Activated B cell treated with CpG ODN at 0.5 μM for 24 hours (primary cell): ENCODE results near the gene MTG1. TPM values are rescaled to one million over a fixed set of nuclear protein-coding genes. Genes with fewer than 3 reads are reported as not detected.
"Not testable (repeated sequence)": the region's sequence is repeated elsewhere in the genome, so short reads cannot be mapped to it uniquely, and the experiment has no call there.

Source experiments
- ATAC-seq: fragments of 200-7000 bp; cut with Tn5 transposase; one replicate; pipeline ENCODE4 v1.10.0; 2021; ENCODE audit warnings: low read depth, mild to moderate bottlenecking, moderate library complexity
- CTCF ChIA-PET: fragments of 350-600 bp; sonication (Branson Sonifier 250); formaldehyde crosslinking; loops from one replicate; lab custom pipeline; 2021; ENCODE audit warnings: antibody characterized with exemption; lab: Charles Lee
- POLR2A ChIA-PET: fragments of 350-600 bp; sonication (Branson Sonifier 250); formaldehyde crosslinking; loops from one replicate; lab custom pipeline; 2021; ENCODE audit warnings: antibody characterized with exemption; lab: Charles Lee
- DNase-seq: peaks from one replicate; pipeline ENCODE4 v3.0.0; 2022
- H3K27ac Mint-ChIP-seq: one replicate; pipeline ENCODE4 v1.8.0; 2020; ENCODE audit warnings: mixed read lengths
- H3K27me3 Mint-ChIP-seq: one replicate; pipeline ENCODE4 v1.8.0; 2021; ENCODE audit warnings: mixed read lengths
- H3K36me3 Mint-ChIP-seq: one replicate; pipeline ENCODE4 v1.8.0; 2021; ENCODE audit warnings: low read depth, mixed read lengths
- H3K4me1 Mint-ChIP-seq: one replicate; pipeline ENCODE4 v1.8.0; 2021; ENCODE audit warnings: mixed read lengths
- H3K4me3 Mint-ChIP-seq: one replicate; pipeline ENCODE4 v1.8.0; 2020; ENCODE audit warnings: mild to moderate bottlenecking, mixed read lengths
- H3K9me3 Mint-ChIP-seq: one replicate; pipeline ENCODE4 v1.8.0; 2020; ENCODE audit warnings: mixed read lengths
- CTCF ChIP-seq: fragments of 200-600 bp; IDR thresholded peaks from one replicate; pipeline ENCODE4 v1.8.0; 2022; ENCODE audit warnings: antibody characterized with exemption, mild to moderate bottlenecking
- intact Hi-C: fragments of 100-400 bp; cut with micrococcal nuclease; formaldehyde crosslinking; loops from one replicate; pipeline ENCODE4 v1.15.1; 2024
- total RNA-seq: library from RNA; stranded (reverse); gene quantifications from 2 replicates; pipeline ENCODE4 v1.2.3, GENCODE V29; 2022

MTG1 gene
- total RNA-seq, 1 donor from 2014 or later: 83.1 TPM

DNA sequence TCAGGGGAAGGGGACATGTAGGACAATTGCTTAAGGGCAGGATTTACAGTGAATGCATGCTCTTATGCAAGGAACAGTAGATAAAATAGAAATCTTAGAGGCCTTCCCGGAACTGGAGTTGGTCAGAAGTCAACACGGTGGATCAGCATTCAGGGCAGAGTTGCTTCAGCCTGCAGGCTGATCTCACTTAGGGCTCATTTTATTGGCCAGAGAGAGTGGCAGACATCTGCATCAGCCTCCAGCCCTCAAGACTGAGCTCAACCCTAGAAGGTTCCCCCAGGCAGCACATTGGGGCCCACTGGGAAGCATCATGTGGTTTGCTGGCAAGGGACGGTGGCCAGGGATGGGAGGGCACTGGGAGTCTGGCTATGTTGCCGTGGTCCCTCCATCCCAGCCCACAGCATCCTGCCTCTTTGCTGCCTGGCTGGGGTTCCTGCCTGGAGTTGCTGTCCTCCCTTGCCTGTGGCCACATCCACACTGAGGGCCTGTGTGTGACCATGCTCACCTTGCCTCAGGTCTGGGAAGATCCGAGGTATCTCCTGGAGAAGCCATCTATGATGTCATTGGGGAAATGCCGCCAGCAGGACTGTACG, 72.8 kb downstream of the MTG1 start:
- no peak for DNase-seq
- ChIA-PET CTCF (no interaction called here), POLR2A (no interaction called here)
- H3K4me1 Mint-ChIP-seq: no peaks in the 10 kb centered on the region
- no peaks in the 10 kb centered on the region for H3K27me3 Mint-ChIP-seq
- TF ChIP-seq CTCF: no peak
- intact Hi-C loops: no loop called here
- peaks cover 4% of the 10 kb centered on the region for H3K9me3 Mint-ChIP-seq
- no peak overlapping the region for H3K27ac Mint-ChIP-seq
- no peak for ATAC-seq
- peaks cover 12% of the 10 kb centered on the region for H3K36me3 Mint-ChIP-seq
- no peak overlapping the region for H3K4me3 Mint-ChIP-seq

DNA sequence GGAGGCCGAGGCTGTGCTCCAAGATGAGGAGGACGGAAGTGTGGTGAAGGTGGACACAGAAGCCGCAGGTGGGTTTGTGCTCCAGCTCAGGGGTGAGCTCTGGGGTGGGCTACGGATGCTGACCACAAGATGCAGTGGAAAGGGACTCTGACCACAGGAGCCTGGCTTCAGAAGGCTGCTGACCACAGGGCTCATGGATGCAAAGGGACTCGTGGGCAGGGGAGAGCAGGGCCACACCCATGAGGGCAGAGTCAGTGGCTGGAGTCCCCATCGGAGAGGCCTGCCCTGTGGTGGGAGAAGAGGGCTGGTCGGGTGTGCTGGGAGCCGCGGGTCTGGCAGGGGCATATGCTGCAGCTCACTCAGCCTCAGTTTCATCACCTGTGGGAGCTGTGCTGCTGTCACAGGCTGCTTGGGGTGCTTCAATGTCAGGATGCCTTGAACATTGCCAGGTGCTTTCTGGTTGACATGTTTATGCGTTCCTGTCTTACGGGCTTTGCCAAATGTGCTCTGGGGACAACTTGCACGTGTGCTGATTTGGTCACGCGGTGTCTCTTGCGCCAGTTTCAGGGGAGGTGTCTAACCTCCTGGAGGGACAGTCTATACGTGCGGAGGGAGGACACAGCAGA, 73.4 kb downstream of the MTG1 start:
- Mint-ChIP-seq H3K9me3 (peaks cover 4% of the 10 kb centered on the region), H3K27me3 (no peaks in the 10 kb centered on the region), H3K27ac (no peak overlapping the region), H3K4me3 (no peak overlapping the region), H3K36me3 (peaks cover 12% of the 10 kb centered on the region), H3K4me1 (no peaks in the 10 kb centered on the region)
- intact Hi-C loops: no loop called here
- ChIA-PET CTCF (no interaction called here), POLR2A (no interaction called here)
- no peak for ATAC-seq
- no peak for DNase-seq
- no peak for TF ChIP-seq CTCF

- DNase-seq, H3K27me3 Mint-ChIP-seq, H3K27ac Mint-ChIP-seq, intact Hi-C loops, H3K4me3 Mint-ChIP-seq, H3K9me3 Mint-ChIP-seq, POLR2A ChIA-PET, CTCF ChIA-PET, ATAC-seq, H3K4me1 Mint-ChIP-seq: not testable (repeated sequence)
- peaks cover 12% of the 10 kb centered on the region for H3K36me3 Mint-ChIP-seq
These were observed 75.2 kb downstream of the MTG1 start for GRCh38 chr10:133469205-133469604.

DNA sequence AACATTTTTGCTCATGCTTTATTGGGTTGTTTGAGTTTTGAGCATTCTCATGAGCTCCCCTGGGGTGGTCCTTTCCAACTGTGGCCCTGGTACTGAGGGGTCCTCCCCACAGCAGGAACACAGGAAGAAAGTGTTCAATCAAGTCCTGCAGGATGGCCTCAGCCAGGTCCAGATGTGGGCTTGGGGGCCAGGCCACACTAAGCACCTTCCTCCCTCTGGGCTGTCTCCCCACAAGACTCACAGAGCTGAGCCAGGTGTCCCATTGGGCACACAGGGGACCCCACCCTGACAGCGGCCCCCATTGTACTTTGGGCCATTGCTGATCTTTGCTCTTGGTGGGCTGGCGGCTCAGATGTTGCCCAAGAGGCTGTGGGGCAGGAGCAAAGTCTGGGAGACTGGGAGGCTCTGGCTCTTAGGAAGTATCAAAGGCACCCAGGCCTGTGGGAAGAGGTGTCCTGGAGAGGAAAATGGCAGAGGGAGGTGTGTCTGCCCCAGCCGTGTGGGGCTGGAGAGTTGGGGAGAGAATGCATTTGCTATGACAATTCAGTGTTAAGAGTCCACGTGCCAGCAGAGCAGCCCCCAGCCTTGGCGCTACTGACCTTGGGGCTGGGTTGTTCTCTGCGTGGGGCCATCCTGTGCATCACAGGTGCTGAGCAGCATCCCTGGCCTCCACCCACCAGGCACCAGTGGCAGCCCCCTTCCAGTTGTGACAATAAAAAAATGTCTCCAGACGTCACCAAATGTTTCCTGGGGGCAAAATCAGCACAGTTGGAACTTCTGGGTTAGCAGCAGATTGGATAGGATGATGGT, 77.5 kb downstream of the MTG1 start:
- Mint-ChIP-seq H3K27me3 (no peaks in the 10 kb centered on the region), H3K36me3 (peaks cover 12% of the 10 kb centered on the region), H3K4me3 (no peak overlapping the region), H3K4me1 (peaks cover 2% of the 10 kb centered on the region), H3K27ac (no peak overlapping the region), H3K9me3 (peaks cover 7% of the 10 kb centered on the region)
- no peak for ATAC-seq
- CTCF ChIA-PET: no interaction called here
- TF ChIP-seq CTCF: no peak
- intact Hi-C loops: no loop called here
- POLR2A ChIA-PET: no interaction called here
- no peak for DNase-seq

Other genes starting within 250 kb of the MTG1 start
- 0.09 TPM in 1 of 2 replicates, not detected in the other for gene KNDC1, start 233.9 kb upstream of the MTG1 start, total RNA-seq
- gene UTF1, start 163.9 kb upstream of the MTG1 start, total RNA-seq: not detected in 2 replicates
- gene VENTX, start 156.3 kb upstream of the MTG1 start, total RNA-seq: 0.13 TPM in 1 of 2 replicates, not detected in the other
- gene ADAM8, start 117.3 kb upstream of the MTG1 start, total RNA-seq: 137 and 152 TPM in 2 replicates
- 58.6 and 66.7 TPM in 2 replicates for gene TUBGCP2, start 85.3 kb upstream of the MTG1 start, total RNA-seq
- gene ZNF511, start 85.2 kb upstream of the MTG1 start, total RNA-seq: 56.7 and 58.2 TPM in 2 replicates
- gene CALY, start 57.3 kb upstream of the MTG1 start, total RNA-seq: not detected in 2 replicates
- gene PRAP1, start 46.8 kb upstream of the MTG1 start, total RNA-seq: not detected in 2 replicates
- gene FUOM, start 36.1 kb upstream of the MTG1 start, total RNA-seq: 37.2 and 39.1 TPM in 2 replicates
- 37.7 and 39.4 TPM in 2 replicates for gene ECHS1, start 20.8 kb upstream of the MTG1 start, total RNA-seq
- 14.1 and 16.9 TPM in 2 replicates for gene PAOX, start 14.9 kb upstream of the MTG1 start, total RNA-seq
- gene SPRN, start 30.5 kb downstream of the MTG1 start, total RNA-seq: not detected in 2 replicates
- gene SCART1, start 59.8 kb downstream of the MTG1 start, total RNA-seq: 2.8 TPM in 2 replicates
- 0.64 and 1.1 TPM in 2 replicates for gene CYP2E1, start 133.2 kb downstream of the MTG1 start, total RNA-seq
- 0.17 TPM in 1 of 2 replicates, not detected in the other for gene SYCE1, start 171.4 kb downstream of the MTG1 start, total RNA-seq
- gene FRG2B, start 232.6 kb downstream of the MTG1 start, total RNA-seq: not detected in 2 replicates